C4-2B (cell line): Measurements from ENCODE around the gene GSAP.

Experiments
- ZFX ChIP-seq: fragments of 450-650 bp; IDR thresholded peaks from 2 replicates; pipeline ENCODE4 v1.6.1; 2017
- TF ChIP-seq, protein P1 (sequence below): fragments of 450-650 bp; conservative IDR thresholded peaks from 2 replicates; pipeline ENCODE4 v1.5.1; 2017; ENCODE audit warnings: mild to moderate bottlenecking

DNA sequence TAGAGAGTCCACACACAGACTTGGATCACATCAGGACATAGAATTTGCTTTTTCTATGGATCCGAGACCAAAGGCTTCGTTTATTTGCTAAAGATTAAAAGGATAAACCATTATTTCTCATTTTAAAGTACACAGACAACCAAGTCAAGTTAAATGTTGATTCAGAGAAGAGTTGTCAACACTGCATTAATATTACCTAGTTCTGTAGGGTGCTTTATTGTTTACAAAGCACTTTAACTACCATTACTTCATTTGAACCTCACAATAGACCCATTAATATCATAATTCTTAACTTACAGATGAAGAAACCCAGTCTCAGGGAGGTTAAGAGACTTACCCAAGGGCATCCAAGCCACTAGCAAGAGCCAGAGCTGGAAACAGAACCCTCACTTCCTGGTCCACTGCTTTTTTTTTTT lies 43.2 kb upstream of the GSAP start:
- TF ChIP-seq, protein P1, sequence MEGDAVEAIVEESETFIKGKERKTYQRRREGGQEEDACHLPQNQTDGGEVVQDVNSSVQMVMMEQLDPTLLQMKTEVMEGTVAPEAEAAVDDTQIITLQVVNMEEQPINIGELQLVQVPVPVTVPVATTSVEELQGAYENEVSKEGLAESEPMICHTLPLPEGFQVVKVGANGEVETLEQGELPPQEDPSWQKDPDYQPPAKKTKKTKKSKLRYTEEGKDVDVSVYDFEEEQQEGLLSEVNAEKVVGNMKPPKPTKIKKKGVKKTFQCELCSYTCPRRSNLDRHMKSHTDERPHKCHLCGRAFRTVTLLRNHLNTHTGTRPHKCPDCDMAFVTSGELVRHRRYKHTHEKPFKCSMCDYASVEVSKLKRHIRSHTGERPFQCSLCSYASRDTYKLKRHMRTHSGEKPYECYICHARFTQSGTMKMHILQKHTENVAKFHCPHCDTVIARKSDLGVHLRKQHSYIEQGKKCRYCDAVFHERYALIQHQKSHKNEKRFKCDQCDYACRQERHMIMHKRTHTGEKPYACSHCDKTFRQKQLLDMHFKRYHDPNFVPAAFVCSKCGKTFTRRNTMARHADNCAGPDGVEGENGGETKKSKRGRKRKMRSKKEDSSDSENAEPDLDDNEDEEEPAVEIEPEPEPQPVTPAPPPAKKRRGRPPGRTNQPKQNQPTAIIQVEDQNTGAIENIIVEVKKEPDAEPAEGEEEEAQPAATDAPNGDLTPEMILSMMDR: no peak
- TF ChIP-seq ZFX: no peak
